Measurements from ENCODE around the gene NRSN2. TPM values are rescaled to one million over a fixed set of nuclear protein-coding genes. Genes with fewer than 3 reads are reported as not detected.
"Not testable (repeated sequence)": the region's sequence is repeated elsewhere in the genome, so short reads cannot be mapped to it uniquely, and the experiment has no call there.

NRSN2 gene
- total RNA-seq, 1 donor from 2014 or later: 21.6 TPM

DNA sequence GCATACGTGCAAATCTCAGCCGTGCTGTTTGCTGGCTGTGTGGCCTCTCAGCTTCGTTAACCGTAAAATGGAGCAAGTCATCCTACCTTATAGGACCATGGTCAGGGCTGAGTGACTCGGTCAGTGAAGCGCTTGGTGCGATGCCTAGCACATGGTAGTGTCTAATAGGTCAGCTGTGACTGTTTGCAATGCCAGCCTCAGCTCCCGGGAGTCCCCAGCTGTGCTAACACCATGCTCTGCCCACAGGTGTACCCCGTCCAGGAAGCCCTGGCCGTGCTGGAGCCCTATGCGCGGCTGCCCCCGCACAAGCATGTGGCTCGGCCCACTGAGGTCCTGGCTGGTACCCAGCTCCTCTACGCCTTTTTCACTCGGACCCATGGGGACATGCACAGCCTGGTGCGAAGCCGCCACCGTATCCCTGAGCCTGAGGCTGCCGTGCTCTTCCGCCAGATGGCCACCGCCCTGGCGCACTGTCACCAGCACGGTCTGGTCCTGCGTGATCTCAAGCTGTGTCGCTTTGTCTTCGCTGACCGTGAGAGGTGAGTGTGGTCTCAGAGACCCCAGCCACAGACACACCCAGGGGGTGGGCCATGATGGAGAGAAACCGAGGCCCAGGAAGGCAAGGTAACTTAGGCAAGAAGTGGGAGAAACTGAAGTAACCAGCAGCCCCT is 44.3 kb downstream of the NRSN2 start:
- H3K36me3 ChIP-seq: peaks cover 0 to 32% of the 10 kb centered on the region in 2 donors
- no peak for DNase-seq (ENCODE audit: extremely low spot score in 2 of 2)
- H3K9me3 ChIP-seq: no peaks in the 10 kb centered on the region
- no peak overlapping the region for H3K27ac ChIP-seq
- no peaks in the 10 kb centered on the region for H3K4me1 ChIP-seq
- H3K4me3 ChIP-seq: no peak overlapping the region
- no peak for TF ChIP-seq POLR2A (IDR thresholded peaks at IDR 0.05)
- TF ChIP-seq, protein P1, sequence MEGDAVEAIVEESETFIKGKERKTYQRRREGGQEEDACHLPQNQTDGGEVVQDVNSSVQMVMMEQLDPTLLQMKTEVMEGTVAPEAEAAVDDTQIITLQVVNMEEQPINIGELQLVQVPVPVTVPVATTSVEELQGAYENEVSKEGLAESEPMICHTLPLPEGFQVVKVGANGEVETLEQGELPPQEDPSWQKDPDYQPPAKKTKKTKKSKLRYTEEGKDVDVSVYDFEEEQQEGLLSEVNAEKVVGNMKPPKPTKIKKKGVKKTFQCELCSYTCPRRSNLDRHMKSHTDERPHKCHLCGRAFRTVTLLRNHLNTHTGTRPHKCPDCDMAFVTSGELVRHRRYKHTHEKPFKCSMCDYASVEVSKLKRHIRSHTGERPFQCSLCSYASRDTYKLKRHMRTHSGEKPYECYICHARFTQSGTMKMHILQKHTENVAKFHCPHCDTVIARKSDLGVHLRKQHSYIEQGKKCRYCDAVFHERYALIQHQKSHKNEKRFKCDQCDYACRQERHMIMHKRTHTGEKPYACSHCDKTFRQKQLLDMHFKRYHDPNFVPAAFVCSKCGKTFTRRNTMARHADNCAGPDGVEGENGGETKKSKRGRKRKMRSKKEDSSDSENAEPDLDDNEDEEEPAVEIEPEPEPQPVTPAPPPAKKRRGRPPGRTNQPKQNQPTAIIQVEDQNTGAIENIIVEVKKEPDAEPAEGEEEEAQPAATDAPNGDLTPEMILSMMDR (IDR thresholded peaks at IDR 0.05): no peak
- no peak for TF ChIP-seq POLR2AphosphoS5 (IDR thresholded peaks at IDR 0.05; ENCODE audit: insufficient read depth in 1 of 2, low read depth in 1 of 2)
- intact Hi-C loops (cut with DNase I): no loop called here
- H3K27me3 ChIP-seq: no peaks in the 10 kb centered on the region

DNA sequence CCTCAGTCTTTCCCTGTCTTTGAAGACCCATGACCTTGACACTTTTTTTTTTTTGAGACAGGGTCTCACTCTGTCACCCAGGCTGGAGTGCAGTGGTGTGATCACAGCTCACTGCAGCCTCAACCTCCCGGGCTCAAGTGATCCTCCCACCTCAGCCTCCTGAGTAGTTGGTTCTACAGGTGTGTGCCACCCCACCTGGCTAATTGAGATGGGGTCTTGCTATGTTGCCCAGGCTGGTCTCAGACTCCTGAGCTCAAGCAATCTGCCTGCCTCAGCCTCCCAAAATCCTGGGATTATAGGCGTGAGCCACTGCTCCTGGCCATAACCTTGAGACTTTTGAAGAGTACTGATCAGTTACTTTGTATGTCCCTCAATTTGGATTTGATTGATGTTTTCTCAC is 46.4 kb downstream of the NRSN2 start:
- H3K36me3 ChIP-seq: peaks cover 0 to 37% of the 10 kb centered on the region in 2 donors
- intact Hi-C loops (cut with DNase I); DNase-seq (ENCODE audit: extremely low spot score in 2 of 2); H3K27me3 ChIP-seq; H3K9me3 ChIP-seq; H3K27ac ChIP-seq; H3K4me3 ChIP-seq; H3K4me1 ChIP-seq: not testable (repeated sequence)

DNA sequence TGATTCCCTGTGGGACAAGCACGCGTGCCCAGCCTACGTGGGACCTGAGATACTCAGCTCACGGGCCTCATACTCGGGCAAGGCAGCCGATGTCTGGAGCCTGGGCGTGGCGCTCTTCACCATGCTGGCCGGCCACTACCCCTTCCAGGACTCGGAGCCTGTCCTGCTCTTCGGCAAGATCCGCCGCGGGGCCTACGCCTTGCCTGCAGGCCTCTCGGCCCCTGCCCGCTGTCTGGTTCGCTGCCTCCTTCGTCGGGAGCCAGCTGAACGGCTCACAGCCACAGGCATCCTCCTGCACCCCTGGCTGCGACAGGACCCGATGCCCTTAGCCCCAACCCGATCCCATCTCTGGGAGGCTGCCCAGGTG is 49.3 kb downstream of the NRSN2 start:
- TF ChIP-seq POLR2AphosphoS5 (IDR thresholded peaks at IDR 0.05; ENCODE audit: insufficient read depth in 1 of 2, low read depth in 1 of 2) (no peak), POLR2A (IDR thresholded peaks at IDR 0.05) (no peak)
- TF ChIP-seq, protein P1 (IDR thresholded peaks at IDR 0.05): no peak
- no peaks in the 10 kb centered on the region for H3K9me3 ChIP-seq
- no peaks in the 10 kb centered on the region for H3K27me3 ChIP-seq
- DNase-seq (ENCODE audit: extremely low spot score in 2 of 2): no peak
- H3K27ac ChIP-seq: no peak overlapping the region
- no peak overlapping the region for H3K4me3 ChIP-seq
- intact Hi-C loops (cut with DNase I): no loop called here
- no peaks in the 10 kb centered on the region for H3K4me1 ChIP-seq
- peaks cover 0 to 21% of the 10 kb centered on the region in 2 donors for H3K36me3 ChIP-seq

DNA sequence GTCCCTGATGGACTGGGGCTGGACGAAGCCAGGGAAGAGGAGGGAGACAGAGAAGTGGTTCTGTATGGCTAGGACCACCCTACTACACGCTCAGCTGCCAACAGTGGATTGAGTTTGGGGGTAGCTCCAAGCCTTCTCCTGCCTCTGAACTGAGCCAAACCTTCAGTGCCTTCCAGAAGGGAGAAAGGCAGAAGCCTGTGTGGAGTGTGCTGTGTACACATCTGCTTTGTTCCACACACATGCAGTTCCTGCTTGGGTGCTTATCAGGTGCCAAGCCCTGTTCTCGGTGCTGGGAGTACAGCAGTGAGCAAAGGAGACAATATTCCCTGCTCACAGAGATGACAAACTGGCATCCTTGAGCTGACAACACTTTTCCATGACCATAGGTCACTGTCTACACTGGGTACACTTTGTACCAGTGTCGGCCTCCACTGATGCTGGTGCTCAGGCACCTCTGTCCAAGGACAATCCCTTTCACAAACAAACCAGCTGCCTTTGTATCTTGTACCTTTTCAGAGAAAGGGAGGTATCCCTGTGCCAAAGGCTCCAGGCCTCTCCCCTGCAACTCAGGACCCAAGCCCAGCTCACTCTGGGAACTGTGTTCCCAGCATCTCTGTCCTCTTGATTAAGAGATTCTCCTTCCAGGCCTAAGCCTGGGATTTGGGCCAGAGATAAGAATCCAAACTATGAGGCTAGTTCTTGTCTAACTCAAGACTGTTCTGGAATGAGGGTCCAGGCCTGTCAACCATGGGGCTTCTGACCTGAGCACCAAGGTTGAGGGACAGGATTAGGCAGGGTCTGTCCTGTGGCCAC is 49.9 kb downstream of the NRSN2 start:
- no peak overlapping the region for H3K27ac ChIP-seq
- H3K36me3 ChIP-seq: peaks cover 0 to 15% of the 10 kb centered on the region in 2 donors
- no peaks in the 10 kb centered on the region for H3K27me3 ChIP-seq
- no peaks in the 10 kb centered on the region for H3K4me1 ChIP-seq
- no peak for DNase-seq (ENCODE audit: extremely low spot score in 2 of 2)
- TF ChIP-seq, protein P1 (IDR thresholded peaks at IDR 0.05): no peak
- TF ChIP-seq POLR2AphosphoS5 (IDR thresholded peaks at IDR 0.05; ENCODE audit: insufficient read depth in 1 of 2, low read depth in 1 of 2): no peak
- no peak for TF ChIP-seq POLR2A (IDR thresholded peaks at IDR 0.05)
- H3K4me3 ChIP-seq: no peak overlapping the region
- intact Hi-C loops (cut with DNase I): no loop called here
- no peaks in the 10 kb centered on the region for H3K9me3 ChIP-seq

- no peaks in the 10 kb centered on the region for H3K4me1 ChIP-seq
- peaks cover 0 to 14% of the 10 kb centered on the region in 2 donors for H3K36me3 ChIP-seq
- no peak for DNase-seq (ENCODE audit: extremely low spot score in 2 of 2)
- no peaks in the 10 kb centered on the region for H3K9me3 ChIP-seq
- TF ChIP-seq, protein P1 (IDR thresholded peaks at IDR 0.05): no peak
- TF ChIP-seq POLR2A (IDR thresholded peaks at IDR 0.05): no peak
- no peak for TF ChIP-seq POLR2AphosphoS5 (IDR thresholded peaks at IDR 0.05; ENCODE audit: insufficient read depth in 1 of 2, low read depth in 1 of 2)
- no peak overlapping the region for H3K27ac ChIP-seq
- no peak overlapping the region for H3K4me3 ChIP-seq
- H3K27me3 ChIP-seq: no peaks in the 10 kb centered on the region
- intact Hi-C loops (cut with DNase I): no loop called here
Measured at GRCh38 chr20:397432-398237, 50.7 kb downstream of the NRSN2 start.
